ENCODE measurements around the gene CYTL1. TPM values are rescaled to one million over a fixed set of nuclear protein-coding genes. Genes with fewer than 3 reads are reported as not detected.

CYTL1 gene
- total RNA-seq, 2 donors from 2014 or later, result 2.2 to 3.7 TPM

DNA sequence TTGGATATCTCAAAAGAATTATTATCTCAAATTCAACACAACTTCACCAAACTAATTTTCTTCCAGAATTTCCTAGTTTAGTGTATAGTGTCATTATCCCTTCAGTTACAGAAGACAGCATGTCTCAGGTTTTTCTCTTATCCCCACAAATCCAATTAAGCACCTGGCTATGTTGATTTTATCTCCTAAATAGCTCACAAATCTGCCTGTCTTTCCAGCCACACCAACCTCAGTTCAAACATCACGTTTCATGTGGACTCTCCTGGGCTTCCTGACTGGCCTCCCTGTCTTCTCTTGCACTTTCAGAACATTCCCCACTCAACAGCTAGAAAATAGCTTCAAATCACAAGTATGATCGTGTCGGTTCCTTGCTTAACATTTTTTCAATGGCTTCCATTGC, 46.8 kb upstream of the CYTL1 start:
- DNase-seq, result no peak
- Mint-ChIP-seq H3K27me3 (ENCODE audit: insufficient read depth) (peaks cover 4% of the 10 kb centered on the region), H3K4me3 (no peak overlapping the region), H3K27ac (no peak overlapping the region), H3K9me3 (peaks cover 26% of the 10 kb centered on the region), H3K4me1 (peaks cover 8% of the 10 kb centered on the region), H3K36me3 (ENCODE audit: low read depth) (peaks cover 2% of the 10 kb centered on the region)
- Histone ChIP-seq H3K9me3 (ENCODE audit: control insufficient read depth, low read length) (peaks cover 23% of the 10 kb centered on the region), H3K27ac (ENCODE audit: low read depth, low read length) (no peak overlapping the region), H3K4me3 (ENCODE audit: low read length) (peak overlapping the region; percentile 33), H3K36me3 (ENCODE audit: control insufficient read depth, insufficient read depth, low read length) (no peaks in the 10 kb centered on the region), H3K9ac (ENCODE audit: extremely low read depth, low read length, poor library complexity, severe bottlenecking) (no peak overlapping the region), H3K4me1 (ENCODE audit: control insufficient read depth, insufficient read depth, low read length) (no peaks in the 10 kb centered on the region), H3K27me3 (ENCODE audit: control insufficient read depth, insufficient read depth, low read length, poor library complexity, severe bottlenecking) (no peaks in the 10 kb centered on the region)
- TF ChIP-seq, protein P1, sequence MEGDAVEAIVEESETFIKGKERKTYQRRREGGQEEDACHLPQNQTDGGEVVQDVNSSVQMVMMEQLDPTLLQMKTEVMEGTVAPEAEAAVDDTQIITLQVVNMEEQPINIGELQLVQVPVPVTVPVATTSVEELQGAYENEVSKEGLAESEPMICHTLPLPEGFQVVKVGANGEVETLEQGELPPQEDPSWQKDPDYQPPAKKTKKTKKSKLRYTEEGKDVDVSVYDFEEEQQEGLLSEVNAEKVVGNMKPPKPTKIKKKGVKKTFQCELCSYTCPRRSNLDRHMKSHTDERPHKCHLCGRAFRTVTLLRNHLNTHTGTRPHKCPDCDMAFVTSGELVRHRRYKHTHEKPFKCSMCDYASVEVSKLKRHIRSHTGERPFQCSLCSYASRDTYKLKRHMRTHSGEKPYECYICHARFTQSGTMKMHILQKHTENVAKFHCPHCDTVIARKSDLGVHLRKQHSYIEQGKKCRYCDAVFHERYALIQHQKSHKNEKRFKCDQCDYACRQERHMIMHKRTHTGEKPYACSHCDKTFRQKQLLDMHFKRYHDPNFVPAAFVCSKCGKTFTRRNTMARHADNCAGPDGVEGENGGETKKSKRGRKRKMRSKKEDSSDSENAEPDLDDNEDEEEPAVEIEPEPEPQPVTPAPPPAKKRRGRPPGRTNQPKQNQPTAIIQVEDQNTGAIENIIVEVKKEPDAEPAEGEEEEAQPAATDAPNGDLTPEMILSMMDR (conservative IDR thresholded peaks at IDR 0.05), result no peak
- 75 to 80% methylated on average over 3 of the region's 3 CpGs for WGBS, 2 experiments (ENCODE audit: insufficient coverage in 1 of 2, insufficient read length in 1 of 2)

DNA sequence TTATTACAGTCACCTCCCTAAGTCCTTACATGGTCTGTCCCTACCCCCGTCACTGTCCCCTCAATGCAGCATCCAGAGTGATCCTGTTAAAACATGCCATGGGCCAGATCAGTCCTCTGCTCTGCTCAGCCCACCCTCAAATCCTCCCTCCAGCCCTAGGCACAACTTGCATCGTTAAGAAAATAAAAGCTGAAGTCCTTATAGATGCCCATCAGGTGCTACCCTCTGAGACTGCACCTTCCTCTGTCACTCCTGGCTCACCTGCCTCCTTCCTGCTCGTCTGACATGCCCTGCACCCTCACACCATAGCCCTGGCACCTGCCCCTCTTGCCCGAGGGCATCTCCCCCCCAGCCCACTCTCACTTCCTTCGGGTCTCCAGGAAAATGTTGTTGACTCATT, 36.2 kb upstream of the CYTL1 start:
- peaks cover 57% of the 10 kb centered on the region for H3K27me3 Mint-ChIP-seq (ENCODE audit: insufficient read depth)
- 71 to 100% methylated on average over 1 to 5 of the region's 5 CpGs for WGBS, 2 experiments (ENCODE audit: insufficient coverage in 1 of 2, insufficient read length in 1 of 2)
- H3K27ac Mint-ChIP-seq, result no peak overlapping the region
- no peaks in the 10 kb centered on the region for H3K36me3 Mint-ChIP-seq (ENCODE audit: low read depth)
- H3K4me3 ChIP-seq (ENCODE audit: low read length), result no peak overlapping the region
- TF ChIP-seq, protein P1 (conservative IDR thresholded peaks at IDR 0.05), result no peak
- peaks cover 3% of the 10 kb centered on the region for H3K4me1 ChIP-seq (ENCODE audit: control insufficient read depth, insufficient read depth, low read length)
- no peak overlapping the region for H3K4me3 Mint-ChIP-seq
- no peak overlapping the region for H3K9ac ChIP-seq (ENCODE audit: extremely low read depth, low read length, poor library complexity, severe bottlenecking)
- peaks cover 9% of the 10 kb centered on the region for H3K9me3 ChIP-seq (ENCODE audit: control insufficient read depth, low read length)
- H3K36me3 ChIP-seq (ENCODE audit: control insufficient read depth, insufficient read depth, low read length), result no peaks in the 10 kb centered on the region
- peaks cover 5% of the 10 kb centered on the region for H3K9me3 Mint-ChIP-seq
- H3K27me3 ChIP-seq (ENCODE audit: control insufficient read depth, insufficient read depth, low read length, poor library complexity, severe bottlenecking), result peaks cover 41% of the 10 kb centered on the region
- DNase-seq, result no peak
- H3K4me1 Mint-ChIP-seq, result peaks cover 7% of the 10 kb centered on the region
- no peak overlapping the region for H3K27ac ChIP-seq (ENCODE audit: low read depth, low read length)

DNA sequence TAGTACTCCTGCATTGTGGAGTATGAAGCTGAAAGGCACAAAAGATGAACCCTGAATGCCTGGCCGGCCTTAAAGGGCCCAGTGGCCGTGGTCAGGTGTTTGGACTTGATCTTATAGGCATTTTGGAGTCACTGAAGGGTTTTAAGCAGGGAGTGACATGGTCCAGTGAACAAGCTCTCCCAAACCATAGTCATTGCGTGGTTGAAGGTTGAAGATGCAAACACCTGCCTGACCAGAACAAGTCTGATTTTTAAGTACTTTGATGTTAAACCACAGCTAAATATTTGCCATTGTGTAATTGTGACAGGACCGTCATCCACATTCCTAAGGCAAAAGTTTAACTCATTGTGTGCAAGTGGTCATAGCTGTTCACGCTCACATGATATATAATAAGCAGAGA, 35.3 kb upstream of the CYTL1 start:
- 89 to 93% methylated on average over 4 to 5 of the region's 5 CpGs for WGBS, 2 experiments (ENCODE audit: insufficient coverage in 1 of 2, insufficient read length in 1 of 2)
- Mint-ChIP-seq H3K4me3 (no peak overlapping the region), H3K27me3 (ENCODE audit: insufficient read depth) (peaks cover 58% of the 10 kb centered on the region), H3K36me3 (ENCODE audit: low read depth) (no peaks in the 10 kb centered on the region), H3K9me3 (no peaks in the 10 kb centered on the region), H3K27ac (no peak overlapping the region), H3K4me1 (peaks cover 7% of the 10 kb centered on the region)
- peaks cover 2% of the 10 kb centered on the region for H3K9me3 ChIP-seq (ENCODE audit: control insufficient read depth, low read length)
- no peak overlapping the region for H3K9ac ChIP-seq (ENCODE audit: extremely low read depth, low read length, poor library complexity, severe bottlenecking)
- H3K4me3 ChIP-seq (ENCODE audit: low read length), result no peak overlapping the region
- TF ChIP-seq, protein P1 (conservative IDR thresholded peaks at IDR 0.05), result no peak
- no peak overlapping the region for H3K27ac ChIP-seq (ENCODE audit: low read depth, low read length)
- H3K36me3 ChIP-seq (ENCODE audit: control insufficient read depth, insufficient read depth, low read length), result no peaks in the 10 kb centered on the region
- H3K27me3 ChIP-seq (ENCODE audit: control insufficient read depth, insufficient read depth, low read length, poor library complexity, severe bottlenecking), result peaks cover 41% of the 10 kb centered on the region
- peaks cover 3% of the 10 kb centered on the region for H3K4me1 ChIP-seq (ENCODE audit: control insufficient read depth, insufficient read depth, low read length)
- no peak for DNase-seq
